Measurements from ENCODE around the gene TMEM132C.

Gene TMEM132C

DNA sequence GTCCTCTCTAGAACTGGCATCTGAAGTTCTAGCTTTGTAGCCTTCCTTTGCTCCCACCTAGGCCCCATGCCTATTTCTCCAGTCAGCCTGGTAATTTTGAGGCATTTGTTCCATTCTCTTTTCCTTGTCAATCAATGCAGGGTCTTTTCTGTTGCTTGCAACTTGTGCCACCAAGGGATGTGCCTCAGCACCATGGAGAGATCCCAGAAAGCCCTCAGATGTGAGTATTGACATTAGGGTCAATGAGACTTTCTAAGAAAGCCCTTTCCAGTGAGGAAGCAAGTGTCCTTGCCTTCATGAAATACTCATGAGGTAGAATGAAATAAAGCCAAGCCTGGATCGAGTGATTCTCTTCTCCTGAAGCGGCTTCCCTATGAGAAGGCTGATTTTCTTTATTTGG, 342.9 kb downstream of the TMEM132C start:
- Histone ChIP-seq H3K27me3 (ENCODE audit: insufficient read depth, poor library complexity, severe bottlenecking) (no peaks in the 10 kb centered on the region), H3K27ac (replicated peaks) (no peak overlapping the region), H3K4me3 (replicated peaks; ENCODE audit: insufficient read depth, low read length) (no peak overlapping the region)
- TF ChIP-seq, protein P1, sequence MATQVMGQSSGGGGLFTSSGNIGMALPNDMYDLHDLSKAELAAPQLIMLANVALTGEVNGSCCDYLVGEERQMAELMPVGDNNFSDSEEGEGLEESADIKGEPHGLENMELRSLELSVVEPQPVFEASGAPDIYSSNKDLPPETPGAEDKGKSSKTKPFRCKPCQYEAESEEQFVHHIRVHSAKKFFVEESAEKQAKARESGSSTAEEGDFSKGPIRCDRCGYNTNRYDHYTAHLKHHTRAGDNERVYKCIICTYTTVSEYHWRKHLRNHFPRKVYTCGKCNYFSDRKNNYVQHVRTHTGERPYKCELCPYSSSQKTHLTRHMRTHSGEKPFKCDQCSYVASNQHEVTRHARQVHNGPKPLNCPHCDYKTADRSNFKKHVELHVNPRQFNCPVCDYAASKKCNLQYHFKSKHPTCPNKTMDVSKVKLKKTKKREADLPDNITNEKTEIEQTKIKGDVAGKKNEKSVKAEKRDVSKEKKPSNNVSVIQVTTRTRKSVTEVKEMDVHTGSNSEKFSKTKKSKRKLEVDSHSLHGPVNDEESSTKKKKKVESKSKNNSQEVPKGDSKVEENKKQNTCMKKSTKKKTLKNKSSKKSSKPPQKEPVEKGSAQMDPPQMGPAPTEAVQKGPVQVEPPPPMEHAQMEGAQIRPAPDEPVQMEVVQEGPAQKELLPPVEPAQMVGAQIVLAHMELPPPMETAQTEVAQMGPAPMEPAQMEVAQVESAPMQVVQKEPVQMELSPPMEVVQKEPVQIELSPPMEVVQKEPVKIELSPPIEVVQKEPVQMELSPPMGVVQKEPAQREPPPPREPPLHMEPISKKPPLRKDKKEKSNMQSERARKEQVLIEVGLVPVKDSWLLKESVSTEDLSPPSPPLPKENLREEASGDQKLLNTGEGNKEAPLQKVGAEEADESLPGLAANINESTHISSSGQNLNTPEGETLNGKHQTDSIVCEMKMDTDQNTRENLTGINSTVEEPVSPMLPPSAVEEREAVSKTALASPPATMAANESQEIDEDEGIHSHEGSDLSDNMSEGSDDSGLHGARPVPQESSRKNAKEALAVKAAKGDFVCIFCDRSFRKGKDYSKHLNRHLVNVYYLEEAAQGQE (IDR thresholded peaks at IDR 0.05; ENCODE audit: insufficient replicate concordance, low read depth), result peak; percentile 88
- no peak for TF ChIP-seq POLR2AphosphoS5 (IDR thresholded peaks at IDR 0.05; ENCODE audit: low read depth)
- no peak for TF ChIP-seq SPI1 (IDR thresholded peaks at IDR 0.05; ENCODE audit: borderline replicate concordance, low read depth)
- DNase-seq (ENCODE audit: low read depth in 1 of 2, low spot score in 1 of 2), result no peak

DNA sequence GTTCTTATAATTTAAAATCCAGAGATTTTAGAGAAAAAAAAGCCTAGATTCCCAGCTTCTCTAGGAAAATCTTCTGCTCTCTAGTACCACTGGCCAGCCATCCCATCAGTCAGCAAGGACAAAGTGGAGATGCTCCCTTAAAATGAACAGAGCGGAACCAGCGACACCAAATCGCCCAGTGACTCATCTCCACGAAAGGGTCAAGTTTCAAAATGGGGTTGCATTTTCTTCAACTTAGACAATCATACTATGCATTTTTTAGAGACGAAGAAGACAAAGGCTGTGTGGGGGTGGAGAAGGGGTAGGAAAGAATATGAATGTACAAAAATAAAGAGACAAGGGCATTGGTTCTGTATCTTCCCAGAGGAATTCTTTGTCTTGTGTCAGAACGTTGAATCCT, 344.8 kb downstream of the TMEM132C start:
- no peak overlapping the region for H3K4me3 ChIP-seq (replicated peaks; ENCODE audit: insufficient read depth, low read length)
- TF ChIP-seq SPI1 (IDR thresholded peaks at IDR 0.05; ENCODE audit: borderline replicate concordance, low read depth), result no peak
- TF ChIP-seq, protein P2, sequence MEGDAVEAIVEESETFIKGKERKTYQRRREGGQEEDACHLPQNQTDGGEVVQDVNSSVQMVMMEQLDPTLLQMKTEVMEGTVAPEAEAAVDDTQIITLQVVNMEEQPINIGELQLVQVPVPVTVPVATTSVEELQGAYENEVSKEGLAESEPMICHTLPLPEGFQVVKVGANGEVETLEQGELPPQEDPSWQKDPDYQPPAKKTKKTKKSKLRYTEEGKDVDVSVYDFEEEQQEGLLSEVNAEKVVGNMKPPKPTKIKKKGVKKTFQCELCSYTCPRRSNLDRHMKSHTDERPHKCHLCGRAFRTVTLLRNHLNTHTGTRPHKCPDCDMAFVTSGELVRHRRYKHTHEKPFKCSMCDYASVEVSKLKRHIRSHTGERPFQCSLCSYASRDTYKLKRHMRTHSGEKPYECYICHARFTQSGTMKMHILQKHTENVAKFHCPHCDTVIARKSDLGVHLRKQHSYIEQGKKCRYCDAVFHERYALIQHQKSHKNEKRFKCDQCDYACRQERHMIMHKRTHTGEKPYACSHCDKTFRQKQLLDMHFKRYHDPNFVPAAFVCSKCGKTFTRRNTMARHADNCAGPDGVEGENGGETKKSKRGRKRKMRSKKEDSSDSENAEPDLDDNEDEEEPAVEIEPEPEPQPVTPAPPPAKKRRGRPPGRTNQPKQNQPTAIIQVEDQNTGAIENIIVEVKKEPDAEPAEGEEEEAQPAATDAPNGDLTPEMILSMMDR (IDR thresholded peaks at IDR 0.05; ENCODE audit: insufficient read depth, low read length), result no peak
- no peak for TF ChIP-seq POLR2AphosphoS5 (IDR thresholded peaks at IDR 0.05; ENCODE audit: low read depth)
- TF ChIP-seq, protein P1 (IDR thresholded peaks at IDR 0.05; ENCODE audit: insufficient replicate concordance, low read depth), result no peak
- no peak for TF ChIP-seq GABPA (IDR thresholded peaks at IDR 0.05; ENCODE audit: low read depth)
- H3K27ac ChIP-seq (replicated peaks), result no peak overlapping the region
- no peak for DNase-seq (ENCODE audit: low read depth in 1 of 2, low spot score in 1 of 2)
- no peaks in the 10 kb centered on the region for H3K27me3 ChIP-seq (ENCODE audit: insufficient read depth, poor library complexity, severe bottlenecking)

DNA sequence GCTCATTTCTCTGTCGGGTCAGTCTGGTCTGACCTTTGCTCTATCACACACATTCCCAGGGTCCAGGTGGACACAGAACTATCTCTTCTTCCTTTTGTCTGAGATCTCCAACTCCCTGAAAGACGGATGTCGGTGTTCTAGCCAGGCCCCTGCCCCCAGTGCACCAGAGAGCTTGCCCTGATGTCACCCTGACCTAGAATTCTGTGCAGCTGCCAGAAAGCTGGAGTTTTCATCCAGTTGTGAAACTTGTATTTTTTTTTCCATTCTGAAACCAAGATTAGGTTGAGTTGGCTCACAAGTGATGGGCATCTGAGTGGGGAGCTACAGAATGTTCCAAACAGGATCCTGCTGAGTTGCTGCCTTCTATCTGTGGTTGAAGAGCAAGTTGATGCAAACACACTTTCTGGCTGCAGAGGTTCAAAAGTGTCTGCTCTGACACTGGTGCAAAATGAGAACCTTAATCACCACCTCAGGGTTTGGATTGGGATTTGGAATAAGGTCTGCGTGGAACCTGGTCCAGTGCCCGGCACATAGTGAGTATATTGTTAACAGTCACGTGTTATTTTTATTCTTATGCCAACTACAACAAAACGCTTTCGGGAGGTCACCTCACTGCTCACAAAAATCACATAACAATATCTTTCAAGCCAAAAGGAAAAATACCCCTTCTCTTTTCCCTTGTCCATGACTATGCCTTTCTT, 345.3 kb downstream of the TMEM132C start:
- no peak for DNase-seq (ENCODE audit: low read depth in 1 of 2, low spot score in 1 of 2)
- Histone ChIP-seq H3K27me3 (ENCODE audit: insufficient read depth, poor library complexity, severe bottlenecking) (no peaks in the 10 kb centered on the region), H3K4me3 (replicated peaks; ENCODE audit: insufficient read depth, low read length) (no peak overlapping the region), H3K27ac (replicated peaks) (no peak overlapping the region)
- TF ChIP-seq SPI1 (IDR thresholded peaks at IDR 0.05; ENCODE audit: borderline replicate concordance, low read depth) (no peak), GABPA (IDR thresholded peaks at IDR 0.05; ENCODE audit: low read depth) (no peak), POLR2AphosphoS5 (IDR thresholded peaks at IDR 0.05; ENCODE audit: low read depth) (no peak)
- TF ChIP-seq, protein P2 (IDR thresholded peaks at IDR 0.05; ENCODE audit: insufficient read depth, low read length), result no peak
- TF ChIP-seq, protein P1 (IDR thresholded peaks at IDR 0.05; ENCODE audit: insufficient replicate concordance, low read depth), result no peak

Data from HL-60 (cell line).